GM11168 (cell line): ENCODE data around the gene PTH2.
"Not testable (repeated sequence)": the region's sequence is repeated elsewhere in the genome, so short reads cannot be mapped to it uniquely, and the experiment has no call there.

ENCODE experiments used
- in situ Hi-C: fragments of 300-500 bp; cut with MboI; formaldehyde crosslinking; loops from one replicate; pipeline ENCODE4 v1.12.0; 2022; ENCODE audit warnings: low sequenced_read_pairs; ENCODE audit not compliant: unreplicated experiment

The PTH2 gene

GRCh38 chr19:49423071-49423984 lies at the start of gene PTH2:
Gene PTH2 (minus strand): TSS chr19:49423441. CDS start chr19:49423339, 102 bp downstream.
- in situ Hi-C loops: no loop called here

GRCh38 chr19:49472936-49473335 lies 49.7 kb upstream of the PTH2 start:
- in situ Hi-C loops: no loop called here

- in situ Hi-C loops: no loop called here
These were observed 47.4 kb upstream of the PTH2 start for GRCh38 chr19:49470615-49470978.

- in situ Hi-C loops: no loop called here
These were observed 46.8 kb upstream of the PTH2 start for GRCh38 chr19:49469828-49470614.

- in situ Hi-C loops: no loop called here
These were observed 45.7 kb upstream of the PTH2 start for GRCh38 chr19:49468746-49469447.

GRCh38 chr19:49468199-49468598 lies 45.0 kb upstream of the PTH2 start:
- in situ Hi-C loops: no loop called here

- in situ Hi-C loops: no loop called here
These were observed 42.1 kb upstream of the PTH2 start for GRCh38 chr19:49465371-49465770.

- in situ Hi-C loops: no loop called here
These were observed 40.9 kb upstream of the PTH2 start for GRCh38 chr19:49463960-49464740.

- in situ Hi-C loops: no loop called here
These were observed 39.3 kb upstream of the PTH2 start for GRCh38 chr19:49462492-49462891.

- in situ Hi-C loops: no loop called here
These were observed 38.4 kb upstream of the PTH2 start for GRCh38 chr19:49461656-49462055.

- in situ Hi-C loops: not testable (repeated sequence)
These were observed 37.9 kb upstream of the PTH2 start for GRCh38 chr19:49461130-49461529.

- in situ Hi-C loops: no loop called here
These were observed 36.1 kb upstream of the PTH2 start for GRCh38 chr19:49459388-49459787.

- in situ Hi-C loops: no loop called here
These were observed 35.3 kb upstream of the PTH2 start for GRCh38 chr19:49458567-49458903.

- in situ Hi-C loops: no loop called here
These were observed 33.1 kb upstream of the PTH2 start for GRCh38 chr19:49456326-49456725.

- in situ Hi-C loops: no loop called here
These were observed 32.5 kb upstream of the PTH2 start for GRCh38 chr19:49455773-49456172.

- in situ Hi-C loops: no loop called here
These were observed 30.6 kb upstream of the PTH2 start for GRCh38 chr19:49453757-49454240.

GRCh38 chr19:49453013-49453756 lies 29.9 kb upstream of the PTH2 start, which contains the start of gene ALDH16A1:
Gene ALDH16A1 (plus strand): TSS chr19:49453225. CDS start chr19:49453332, 107 bp downstream.
- in situ Hi-C loops: no loop called here

GRCh38 chr19:49451430-49452181 lies 28.4 kb upstream of the PTH2 start, which contains the start of gene PIH1D1:
Gene PIH1D1 (minus strand): TSS chr19:49451814. CDS start chr19:49451574, 240 bp downstream.
- in situ Hi-C loops: no loop called here
